ENCODE measurements around the gene EGR2. TPM values are rescaled to one million over a fixed set of nuclear protein-coding genes. Genes with fewer than 3 reads are reported as not detected.
A peak's percentile ranks its signal among the peaks of the same experiment; 100 is the strongest.

Gene EGR2
- total RNA-seq (1 to 10 TPM in 1 of 2 donors, under 1 TPM in 1; 0.82 to 7.8 TPM), polyA plus RNA-seq (10 to 100 TPM in 1 of 2 donors, 1 to 10 TPM in 1; 2.9 to 15.5 TPM)
- long read RNA-seq, donor 1, partial matches to known transcripts = 0 of 2 reads
- long read RNA-seq, donor 1, other reads (novel, unspliced or antisense) = 0 of 2 reads
- long read RNA-seq, donor 2 = 0 reads
- long read RNA-seq, donor 3 = 0 reads
- long read RNA-seq, donor 4, partial matches to known transcripts = 0 of 1 reads
- long read RNA-seq, donor 4, other reads (novel, unspliced or antisense) = 0 of 1 reads
- long read RNA-seq, donor 5 = 0 reads

DNA sequence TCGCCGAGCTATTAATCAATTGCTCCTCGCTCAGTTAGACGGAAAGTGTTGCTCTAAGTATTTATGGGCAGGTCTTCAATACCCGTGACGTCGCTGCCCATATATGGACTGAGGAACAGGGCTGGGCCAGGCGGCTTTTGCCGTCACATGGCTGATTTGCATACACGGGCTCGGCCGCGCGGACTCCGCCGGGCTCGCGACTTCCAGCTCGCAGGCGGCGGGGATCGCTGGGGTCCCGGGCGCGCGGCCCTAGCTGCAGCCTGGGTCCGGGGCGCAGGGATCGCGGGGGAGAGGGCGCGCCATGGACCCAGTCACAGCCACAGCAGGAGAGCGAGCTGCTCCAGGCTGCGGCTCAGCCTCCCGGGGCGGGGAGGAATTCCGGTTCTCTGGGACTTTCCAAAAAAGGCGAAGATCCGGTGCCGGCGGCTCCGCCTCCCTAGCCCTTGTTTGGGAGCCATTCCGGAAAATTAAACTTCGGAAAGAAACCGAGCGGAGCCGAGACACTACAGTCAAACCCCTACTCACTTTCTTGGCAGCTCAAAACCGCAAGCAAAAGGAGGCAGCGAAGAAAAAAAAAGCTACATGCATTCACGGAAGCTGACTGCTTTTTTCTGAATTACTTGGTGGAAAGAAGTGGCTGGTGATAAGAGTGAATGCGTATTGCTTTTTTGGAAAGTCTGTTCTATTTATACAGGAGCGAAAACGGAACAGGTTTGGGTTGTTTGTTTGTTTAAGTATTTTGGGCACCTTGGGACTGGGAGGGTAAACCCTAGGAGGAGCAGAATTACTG, at the start of gene EGR2:
Gene EGR2, minus strand, starts transcription at position 36 of the 790 bp plus-strand sequence. CDS start 337 bp downstream, outside the sequence.
- ATAC-seq (ENCODE audit: insufficient read depth, low FRiP score) (peak; percentile 88), DNase-seq (peak; percentile 94 to 97 (median 96))
- Histone ChIP-seq H3K4me1 (ENCODE audit: control insufficient read depth in 5 of 5, insufficient read depth in 5 of 5, low read length in 5 of 5) (peaks cover 5 to 47% (median 16%) of the 10 kb centered on the region in 5 donors), H3K9ac (ENCODE audit: insufficient read depth in 1 of 2, low read length in 2 of 2) (peak within 1 kb of the TSS in 1 of 2 donors; percentile 69), H3K4me3 (peak within 1 kb of the TSS; percentile 71), H3K9me3 (ENCODE audit: control insufficient read depth in 4 of 4, insufficient read depth in 3 of 4, low read length in 3 of 4) (no peaks in the 10 kb centered on the region), H3K27me3 (ENCODE audit: control insufficient read depth in 3 of 3, insufficient read depth in 3 of 3, low read length in 2 of 3) (peaks cover 0 to 69% (median 48%) of the 10 kb centered on the region in 3 donors), H3K27ac (ENCODE audit: low read depth in 1 of 2, low read length in 1 of 2) (peak within 1 kb of the TSS; percentile 89 to 95), H3K36me3 (ENCODE audit: control insufficient read depth in 4 of 4, insufficient read depth in 4 of 4, low read length in 4 of 4) (no peaks in the 10 kb centered on the region)
- WGBS, 2 donors = 0 to 1% methylated on average over 53 of the region's 53 CpGs
- TF ChIP-seq, protein P1, sequence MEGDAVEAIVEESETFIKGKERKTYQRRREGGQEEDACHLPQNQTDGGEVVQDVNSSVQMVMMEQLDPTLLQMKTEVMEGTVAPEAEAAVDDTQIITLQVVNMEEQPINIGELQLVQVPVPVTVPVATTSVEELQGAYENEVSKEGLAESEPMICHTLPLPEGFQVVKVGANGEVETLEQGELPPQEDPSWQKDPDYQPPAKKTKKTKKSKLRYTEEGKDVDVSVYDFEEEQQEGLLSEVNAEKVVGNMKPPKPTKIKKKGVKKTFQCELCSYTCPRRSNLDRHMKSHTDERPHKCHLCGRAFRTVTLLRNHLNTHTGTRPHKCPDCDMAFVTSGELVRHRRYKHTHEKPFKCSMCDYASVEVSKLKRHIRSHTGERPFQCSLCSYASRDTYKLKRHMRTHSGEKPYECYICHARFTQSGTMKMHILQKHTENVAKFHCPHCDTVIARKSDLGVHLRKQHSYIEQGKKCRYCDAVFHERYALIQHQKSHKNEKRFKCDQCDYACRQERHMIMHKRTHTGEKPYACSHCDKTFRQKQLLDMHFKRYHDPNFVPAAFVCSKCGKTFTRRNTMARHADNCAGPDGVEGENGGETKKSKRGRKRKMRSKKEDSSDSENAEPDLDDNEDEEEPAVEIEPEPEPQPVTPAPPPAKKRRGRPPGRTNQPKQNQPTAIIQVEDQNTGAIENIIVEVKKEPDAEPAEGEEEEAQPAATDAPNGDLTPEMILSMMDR (IDR thresholded peaks at IDR 0.05; ENCODE audit: control extremely low read depth, extremely low read depth) = no peak

DNA sequence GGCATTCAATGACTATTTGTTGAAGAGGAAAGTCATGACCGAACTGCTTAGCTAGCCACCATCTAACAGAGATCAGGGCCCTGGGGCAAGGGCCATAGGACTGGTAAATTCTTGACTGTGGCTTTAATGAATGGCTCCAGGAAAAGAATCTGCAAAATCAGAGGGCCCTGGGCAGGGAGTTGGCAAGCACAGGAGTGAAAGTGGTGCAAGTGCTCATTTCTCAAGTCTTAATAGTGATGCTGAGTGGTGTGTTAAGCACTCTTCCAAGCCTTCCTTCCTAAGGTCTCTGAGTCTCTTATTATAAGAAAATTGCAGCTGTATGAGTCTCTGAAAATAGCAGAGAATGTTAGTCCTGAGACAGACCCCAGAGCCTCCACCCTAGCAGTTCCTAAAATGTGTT, 46.3 kb upstream of the EGR2 start:
- 89 to 100% methylated on average over 1 of the region's 1 CpG for WGBS, 2 donors
- H3K9me3 ChIP-seq (ENCODE audit: control insufficient read depth in 4 of 4, insufficient read depth in 3 of 4, low read length in 3 of 4) = no peaks in the 10 kb centered on the region
- peaks cover 0 to 3% (median 0%) of the 10 kb centered on the region in 5 donors for H3K4me1 ChIP-seq (ENCODE audit: control insufficient read depth in 5 of 5, insufficient read depth in 5 of 5, low read length in 5 of 5)
- H3K36me3 ChIP-seq (ENCODE audit: control insufficient read depth in 4 of 4, insufficient read depth in 4 of 4, low read length in 4 of 4) = no peaks in the 10 kb centered on the region
- no peaks in the 10 kb centered on the region for H3K27me3 ChIP-seq (ENCODE audit: control insufficient read depth in 3 of 3, insufficient read depth in 3 of 3, low read length in 2 of 3)
- no peak overlapping the region for H3K9ac ChIP-seq (ENCODE audit: insufficient read depth in 1 of 2, low read length in 2 of 2)
- ATAC-seq (ENCODE audit: insufficient read depth, low FRiP score) = no peak
- TF ChIP-seq, protein P1 (IDR thresholded peaks at IDR 0.05; ENCODE audit: control extremely low read depth, extremely low read depth) = no peak
- H3K4me3 ChIP-seq = no peak overlapping the region
- H3K27ac ChIP-seq (ENCODE audit: low read depth in 1 of 2, low read length in 1 of 2) = no peak overlapping the region
- no peak for DNase-seq

DNA sequence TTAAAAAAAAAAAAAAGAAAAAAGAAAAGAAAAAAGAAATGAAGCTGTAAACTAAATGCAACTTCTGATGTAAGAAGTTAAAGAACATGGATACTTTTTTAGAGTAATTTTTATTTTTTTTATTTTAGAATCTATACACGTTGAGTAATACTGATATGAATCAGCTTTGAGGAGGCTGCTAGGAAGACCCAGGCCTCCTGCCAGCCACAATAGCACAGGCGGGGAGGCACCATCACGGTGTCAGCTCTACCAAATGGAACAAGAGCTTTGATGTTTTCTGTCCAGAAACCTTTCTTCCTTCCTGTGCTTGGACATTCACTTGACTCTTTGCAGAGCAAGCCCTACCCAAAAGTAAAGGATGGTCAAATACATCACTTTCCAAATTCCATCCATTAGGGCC, 45.3 kb upstream of the EGR2 start:
- no peaks in the 10 kb centered on the region for H3K9me3 ChIP-seq (ENCODE audit: control insufficient read depth in 4 of 4, insufficient read depth in 3 of 4, low read length in 3 of 4)
- no peaks in the 10 kb centered on the region for H3K27me3 ChIP-seq (ENCODE audit: control insufficient read depth in 3 of 3, insufficient read depth in 3 of 3, low read length in 2 of 3)
- WGBS, 2 donors = 50 to 61% methylated on average over 3 of the region's 3 CpGs
- no peak overlapping the region for H3K4me3 ChIP-seq
- ATAC-seq (ENCODE audit: insufficient read depth, low FRiP score) (no peak), DNase-seq (no peak)
- H3K36me3 ChIP-seq (ENCODE audit: control insufficient read depth in 4 of 4, insufficient read depth in 4 of 4, low read length in 4 of 4) = no peaks in the 10 kb centered on the region
- H3K4me1 ChIP-seq (ENCODE audit: control insufficient read depth in 5 of 5, insufficient read depth in 5 of 5, low read length in 5 of 5) = peaks cover 0 to 3% (median 0%) of the 10 kb centered on the region in 5 donors
- TF ChIP-seq, protein P1 (IDR thresholded peaks at IDR 0.05; ENCODE audit: control extremely low read depth, extremely low read depth) = no peak
- H3K9ac ChIP-seq (ENCODE audit: insufficient read depth in 1 of 2, low read length in 2 of 2) = no peak overlapping the region
- H3K27ac ChIP-seq (ENCODE audit: low read depth in 1 of 2, low read length in 1 of 2) = no peak overlapping the region

Data from lung (tissue), 16 donors.